Epithelial cell of proximal tubule (primary cell): ENCODE measurements around the gene WBP1. TPM values are rescaled to one million over a fixed set of nuclear protein-coding genes. Genes with fewer than 3 reads are reported as not detected.
"Not testable (repeated sequence)": the region's sequence is repeated elsewhere in the genome, so short reads cannot be mapped to it uniquely, and the experiment has no call there.

Source experiments
- DNase-seq: peaks from one replicate; pipeline ENCODE4 v3.0.0-alpha.2; 2011; ENCODE audit warnings: low read depth
- H3K4me3 ChIP-seq: 2 replicates; pipeline ENCODE4 v1.5.1; 2011; ENCODE audit warnings: low read depth, mild to moderate bottlenecking, low read length
- CTCF ChIP-seq: conservative IDR thresholded peaks from 2 replicates; pipeline ENCODE4 v1.5.1; 2012; ENCODE audit warnings: low read depth, mild to moderate bottlenecking, low read length
- total RNA-seq: library from RNA; depleted of rRNA; stranded (reverse); fragments of >200 nt; gene quantifications from 2 replicates; pipeline ENCODE4 v1.2.3, GENCODE V29; 2015

The WBP1 gene
- total RNA-seq, 1 donor from 2014 or later = 84.3 TPM

GRCh38 chr2:74417197-74417596 lies 41.0 kb upstream of the WBP1 start:
- TF ChIP-seq CTCF = no peak
- no peak overlapping the region for H3K4me3 ChIP-seq
- DNase-seq = no peak

GRCh38 chr2:74417763-74418162 lies 40.5 kb upstream of the WBP1 start:
- TF ChIP-seq CTCF = no peak
- DNase-seq = no peak
- H3K4me3 ChIP-seq = no peak overlapping the region

GRCh38 chr2:74418312-74418711 lies 39.9 kb upstream of the WBP1 start:
- DNase-seq = no peak
- H3K4me3 ChIP-seq = no peak overlapping the region
- TF ChIP-seq CTCF = no peak

- TF ChIP-seq CTCF = no peak
- no peak overlapping the region for H3K4me3 ChIP-seq
- DNase-seq = no peak
Measured at GRCh38 chr2:74419345-74419744, 38.9 kb upstream of the WBP1 start.

- no peak for TF ChIP-seq CTCF
- DNase-seq = no peak
- H3K4me3 ChIP-seq = no peak overlapping the region
Measured at GRCh38 chr2:74420006-74420405, 38.2 kb upstream of the WBP1 start.

- peak overlapping the region; percentile 66 for H3K4me3 ChIP-seq
- DNase-seq = not testable (repeated sequence)
Measured at GRCh38 chr2:74420443-74421103, 37.7 kb upstream of the WBP1 start.

- TF ChIP-seq CTCF = no peak
- no peak for DNase-seq
- peak within 1 kb of the TSS; percentile 66 for H3K4me3 ChIP-seq
Measured at GRCh38 chr2:74421221-74421870, 36.9 kb upstream of the WBP1 start, which contains the start of the genes C2orf81 and WDR54. TSS of gene C2orf81 (minus strand) at chr2:74421619. CDS start at chr2:74421560, 59 bp downstream. TSS of gene WDR54 (plus strand) at chr2:74421730. CDS start at chr2:74422154, 424 bp downstream.
